ENCODE results near the gene DARS2.
"Not testable (repeated sequence)": the region's sequence is repeated elsewhere in the genome, so short reads cannot be mapped to it uniquely, and the experiment has no call there.

DARS2 gene

GRCh38 chr1:173862146-173862768 lies 37.8 kb downstream of the DARS2 start:
- FAIRE-seq; DNase-seq (ENCODE audit: low spot score): not testable (repeated sequence)

- FAIRE-seq (no peak), DNase-seq (ENCODE audit: low spot score) (no peak)
Measured at GRCh38 chr1:173862769-173863223, 38.3 kb downstream of the DARS2 start.

- FAIRE-seq = no peak
- no peak for DNase-seq (ENCODE audit: low spot score)
Measured at GRCh38 chr1:173863224-173864161, 39.0 kb downstream of the DARS2 start.

GRCh38 chr1:173864179-173864867 lies 39.9 kb downstream of the DARS2 start:
- FAIRE-seq = no peak
- no peak for DNase-seq (ENCODE audit: low spot score)

GRCh38 chr1:173865468-173866164 lies 41.1 kb downstream of the DARS2 start:
- DNase-seq (ENCODE audit: low spot score) (no peak), FAIRE-seq (no peak)

GRCh38 chr1:173866413-173867115 lies 42.1 kb downstream of the DARS2 start:
- no peak for DNase-seq (ENCODE audit: low spot score)
- FAIRE-seq = no peak

- FAIRE-seq (no peak), DNase-seq (ENCODE audit: low spot score) (no peak)
Measured at GRCh38 chr1:173867141-173867752, 42.8 kb downstream of the DARS2 start.

- DNase-seq (ENCODE audit: low spot score) (peak; percentile 98), FAIRE-seq (peak; percentile 91)
Measured at GRCh38 chr1:173867753-173868265, 43.3 kb downstream of the DARS2 start, which contains the start of gene GAS5. GAS5 (minus strand) TSS chr1:173867989.

- no peak for FAIRE-seq
- DNase-seq (ENCODE audit: low spot score) = peak; percentile 63
Measured at GRCh38 chr1:173868266-173869020, 44.0 kb downstream of the DARS2 start, which contains the start of gene ZBTB37. ZBTB37 (plus strand) TSS chr1:173868380; CDS start chr1:173870226, 1,846 bp downstream.

GRCh38 chr1:173869021-173869359 lies 44.5 kb downstream of the DARS2 start:
- no peak for FAIRE-seq
- no peak for DNase-seq (ENCODE audit: low spot score)

- no peak for DNase-seq (ENCODE audit: low spot score)
- no peak for FAIRE-seq
Measured at GRCh38 chr1:173870252-173871075, 46.0 kb downstream of the DARS2 start.

GRCh38 chr1:173871091-173871490 lies 46.6 kb downstream of the DARS2 start:
- DNase-seq (ENCODE audit: low spot score) (no peak), FAIRE-seq (no peak)

- no peak for FAIRE-seq
Measured at GRCh38 chr1:173871500-173871899, 47.0 kb downstream of the DARS2 start.

GRCh38 chr1:173876732-173877131 lies 52.3 kb downstream of the DARS2 start:
- DNase-seq (ENCODE audit: low spot score) (no peak), FAIRE-seq (no peak)

More at GRCh38 chr1:173871500-173871899, 47.0 kb downstream of the DARS2 start:
- no peak for DNase-seq (ENCODE audit: low spot score)

GRCh38 chr1:173878251-173878650 lies 53.8 kb downstream of the DARS2 start:
- FAIRE-seq (no peak), DNase-seq (ENCODE audit: low spot score) (no peak)

GRCh38 chr1:173881117-173881516 lies 56.6 kb downstream of the DARS2 start:
- not testable (repeated sequence) for DNase-seq (ENCODE audit: low spot score); FAIRE-seq

GRCh38 chr1:173884701-173885100 lies 60.2 kb downstream of the DARS2 start:
- FAIRE-seq = no peak
- DNase-seq (ENCODE audit: low spot score) = no peak
